GM18519 (cell line): ENCODE results near the gene HIP1.
"Not testable (repeated sequence)": the region's sequence is repeated elsewhere in the genome, so short reads cannot be mapped to it uniquely, and the experiment has no call there.

Experiments
- ATAC-seq: cut with Tn5 transposase; IDR thresholded peaks from one replicate; pipeline ENCODE4 v1.9.1; 2021; ENCODE audit warnings: mild to moderate bottlenecking, moderate library complexity; ENCODE audit not compliant: unreplicated experiment, low FRiP score

The HIP1 gene

DNA sequence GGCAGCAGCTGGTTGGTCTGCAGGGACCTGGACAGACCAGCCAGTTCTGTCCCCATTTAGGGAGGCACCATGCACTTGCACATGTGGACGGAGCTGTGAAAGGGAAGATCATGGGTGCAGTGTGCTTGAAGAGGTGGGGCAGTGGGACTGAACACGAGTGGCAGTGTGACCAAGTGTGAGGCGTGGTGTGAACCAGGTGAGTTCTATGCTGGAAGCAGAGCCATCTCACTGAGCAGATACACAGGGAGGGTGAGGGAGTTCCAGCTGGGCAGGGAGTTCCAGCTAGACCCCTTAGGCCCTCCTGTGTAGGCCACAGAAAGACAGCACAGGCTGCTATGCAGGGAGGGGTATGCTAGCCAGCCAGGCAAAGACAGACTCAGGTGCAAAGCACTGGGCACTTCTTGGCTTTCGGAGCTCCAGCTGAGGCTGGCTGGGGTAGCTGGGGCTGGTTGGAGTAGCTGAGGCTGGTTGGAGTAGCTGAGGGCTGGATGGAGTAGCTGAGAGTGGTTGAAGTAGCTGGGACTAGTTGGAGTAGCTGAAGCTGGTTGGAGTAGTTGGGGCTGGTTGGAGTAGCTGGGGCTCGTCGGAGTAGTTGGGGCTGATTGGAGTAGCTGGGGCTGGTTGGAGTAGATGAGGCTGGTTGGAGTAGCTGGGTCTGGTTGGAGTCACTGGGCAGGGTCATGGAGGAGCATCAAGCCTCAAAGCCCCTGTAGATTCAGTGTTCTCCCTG lies 90.9 kb downstream of the HIP1 start:
- ATAC-seq = no peak

- no peak for ATAC-seq
Observed at GRCh38 chr7:75646571-75647102, 92.1 kb downstream of the HIP1 start.

DNA sequence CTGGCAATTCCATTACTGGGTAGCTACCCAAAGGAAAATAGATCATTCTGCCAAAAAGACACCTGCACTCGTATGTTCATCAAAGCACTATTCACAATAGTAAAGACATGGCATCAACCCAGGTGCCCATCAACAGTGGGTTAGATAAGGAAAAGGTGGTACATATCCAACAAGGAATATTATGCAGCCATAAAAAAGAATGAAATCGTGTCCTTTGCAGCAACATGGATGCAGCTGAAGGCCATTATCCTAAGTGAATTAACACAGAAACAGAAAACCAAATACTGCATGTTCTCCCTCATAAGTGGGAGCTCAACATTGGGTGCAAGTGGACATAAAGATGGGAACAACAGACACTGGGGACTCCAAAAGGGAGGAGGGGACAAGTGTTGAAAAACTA lies 93.2 kb downstream of the HIP1 start:
- ATAC-seq = no peak

DNA sequence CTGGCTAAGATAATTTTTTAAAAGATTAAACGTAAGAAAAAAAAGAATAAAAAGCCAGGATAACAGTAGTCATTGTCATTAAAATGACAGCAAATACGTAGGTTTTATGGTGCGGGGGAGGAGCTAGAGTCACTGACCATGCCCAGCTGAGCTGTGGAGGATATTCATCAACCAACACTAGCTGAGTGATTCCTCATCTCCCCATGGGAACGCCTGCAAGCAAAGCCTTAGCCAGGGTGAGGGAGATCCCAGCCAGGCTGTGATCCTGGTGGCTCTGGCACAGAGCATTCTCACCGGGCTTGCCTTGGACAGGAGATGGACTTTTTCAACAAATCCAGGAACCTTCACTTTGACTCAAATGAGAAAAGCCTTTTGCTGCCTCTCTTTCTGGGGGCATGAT lies 94.2 kb downstream of the HIP1 start:
- ATAC-seq = no peak

GRCh38 chr7:75642810-75643486 lies 95.8 kb downstream of the HIP1 start:
- no peak for ATAC-seq

DNA sequence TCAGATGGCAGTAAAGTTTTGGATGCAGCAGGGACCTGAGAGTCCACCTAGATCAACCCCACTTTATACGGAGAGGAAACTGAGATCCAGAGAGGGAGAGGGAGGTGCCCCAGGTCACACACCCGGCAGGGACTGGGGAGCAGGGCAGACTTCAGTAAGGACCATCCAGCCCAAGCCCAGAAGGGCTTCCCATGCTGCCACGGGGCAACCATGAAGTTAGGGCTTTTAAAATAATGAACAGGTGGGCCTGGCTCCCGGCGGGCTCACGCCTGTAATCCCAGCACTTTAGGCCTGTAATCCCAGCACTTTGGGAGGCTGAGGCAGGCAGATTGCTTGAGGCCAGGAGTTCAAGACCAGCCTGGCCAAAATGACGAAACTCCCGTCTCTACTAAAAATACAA lies 98.5 kb downstream of the HIP1 start:
- ATAC-seq = no peak

DNA sequence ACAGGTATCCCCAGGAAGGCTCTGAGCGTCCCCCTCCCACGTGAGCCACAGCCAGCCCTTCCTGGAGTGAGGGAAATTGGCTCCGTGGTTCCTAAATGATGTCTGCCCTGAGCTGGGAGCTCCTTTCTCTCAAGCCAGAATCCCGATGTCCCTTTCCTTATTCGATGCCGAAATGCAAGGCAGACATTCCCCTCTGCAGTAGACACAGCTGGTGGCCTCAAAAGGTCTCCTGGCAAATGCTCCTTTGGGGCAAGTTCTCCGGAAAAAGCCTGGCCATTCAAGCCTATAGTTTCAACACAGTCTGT lies 98.9 kb downstream of the HIP1 start:
- no peak for ATAC-seq

GRCh38 chr7:75639071-75639885 lies 99.5 kb downstream of the HIP1 start:
- no peak for ATAC-seq

DNA sequence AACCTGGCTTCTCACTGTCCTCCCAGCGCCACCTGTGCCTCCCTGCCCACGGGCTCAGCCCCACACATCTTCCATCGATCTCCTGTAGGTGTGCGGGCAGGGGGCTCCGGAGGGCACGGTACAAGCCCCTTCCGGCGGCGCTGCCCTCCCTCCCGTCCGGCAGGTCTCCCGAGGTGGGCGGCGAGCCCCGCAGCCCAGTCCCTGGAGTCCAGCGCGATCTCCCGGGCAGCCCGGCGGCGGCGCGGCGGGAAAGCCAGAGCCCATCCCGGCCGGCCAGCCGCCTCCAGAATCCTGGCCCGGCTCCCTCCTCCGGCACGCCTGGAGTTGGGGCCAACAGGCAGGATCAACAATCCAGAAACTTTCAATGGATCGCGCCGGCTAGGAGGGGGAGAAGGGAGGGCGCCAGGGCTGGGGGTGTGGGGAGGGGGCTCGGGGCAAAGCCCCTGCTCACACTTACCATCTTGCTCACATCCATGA lies 100.1 kb downstream of the HIP1 start:
- ATAC-seq = no peak

- no peak for ATAC-seq
Observed at GRCh38 chr7:75637854-75638593, 100.7 kb downstream of the HIP1 start.

DNA sequence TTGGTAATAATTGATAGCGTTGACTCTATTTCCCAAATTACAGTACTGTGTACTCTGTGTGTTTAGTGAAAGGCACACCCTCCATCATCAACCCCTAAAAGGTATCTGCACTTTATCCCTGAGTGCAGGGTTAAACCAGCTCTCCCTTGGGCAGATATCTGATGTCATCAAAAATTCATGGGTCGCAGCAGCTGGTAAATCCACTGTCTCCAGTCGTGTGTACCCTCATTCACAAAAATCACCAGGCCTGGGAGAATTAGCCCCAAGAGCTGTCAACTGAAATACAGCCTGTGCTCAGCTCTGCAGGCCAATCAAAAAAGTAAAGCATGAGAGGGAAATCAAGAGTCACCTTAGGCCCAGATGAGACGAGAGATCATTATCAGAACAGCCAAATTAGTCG lies 103.7 kb downstream of the HIP1 start:
- no peak for ATAC-seq

- ATAC-seq = not testable (repeated sequence)
Observed at GRCh38 chr7:75632587-75632986, 106.2 kb downstream of the HIP1 start.

- no peak for ATAC-seq
Observed at GRCh38 chr7:75631711-75632110, 107.0 kb downstream of the HIP1 start.

DNA sequence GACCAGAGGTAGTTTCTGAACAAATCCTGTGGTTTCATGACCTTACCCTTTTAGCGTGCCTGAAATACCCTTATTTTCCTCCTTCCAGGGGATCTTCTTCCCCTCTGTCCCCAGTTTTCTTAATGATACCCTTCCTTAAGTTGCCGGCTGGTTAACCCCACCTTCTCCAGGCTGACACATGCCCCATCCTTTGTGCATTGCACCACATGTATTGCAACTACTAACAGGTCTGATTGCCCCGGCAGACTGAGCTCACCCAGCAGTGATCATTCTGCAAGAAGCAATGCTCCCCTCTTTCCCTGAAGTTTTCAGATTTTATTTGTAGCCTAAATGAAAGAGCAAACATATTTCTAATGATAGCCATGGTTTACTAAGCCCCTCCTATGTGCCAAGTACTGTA lies 108.2 kb downstream of the HIP1 start:
- no peak for ATAC-seq

GRCh38 chr7:75629044-75629443 lies 109.7 kb downstream of the HIP1 start:
- ATAC-seq = no peak

DNA sequence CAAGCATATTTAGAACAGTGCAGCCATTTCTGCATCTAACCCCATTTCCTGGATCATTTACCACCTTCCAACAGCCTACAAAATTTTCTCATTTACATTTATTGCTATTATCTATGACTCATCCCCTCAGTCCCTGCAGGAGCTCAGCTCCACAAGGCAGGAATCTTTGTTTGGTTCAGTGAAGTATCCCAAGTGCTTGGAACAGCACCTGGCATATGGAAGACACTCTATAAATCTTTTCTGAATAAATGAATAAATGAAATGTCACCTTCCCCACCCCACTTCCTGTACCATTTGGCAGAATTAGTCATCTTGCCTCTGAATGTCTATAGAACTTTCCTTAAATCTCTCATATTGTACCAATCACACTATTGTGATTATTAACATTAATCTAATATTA lies 110.7 kb downstream of the HIP1 start:
- no peak for ATAC-seq

DNA sequence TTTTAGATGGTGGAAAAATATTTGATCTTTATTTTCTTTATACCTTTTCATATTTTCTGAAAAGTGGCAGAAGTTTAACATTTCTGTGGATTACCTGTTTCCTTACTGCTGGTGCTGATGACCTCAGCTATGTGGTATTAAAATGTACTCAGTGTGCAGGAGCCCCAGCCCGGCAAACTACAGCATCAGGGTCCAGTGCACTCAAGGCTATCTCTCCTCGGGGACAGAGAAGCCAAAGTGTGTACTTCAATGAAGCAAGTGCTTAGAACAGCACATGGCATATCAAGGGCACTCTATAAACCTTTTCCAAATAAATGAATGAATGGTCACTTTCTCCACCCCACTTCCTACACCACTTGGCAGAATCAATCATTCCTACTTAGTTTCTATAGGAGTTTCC lies 111.8 kb downstream of the HIP1 start:
- ATAC-seq = no peak

GRCh38 chr7:75625868-75626267 lies 112.9 kb downstream of the HIP1 start:
- no peak for ATAC-seq

DNA sequence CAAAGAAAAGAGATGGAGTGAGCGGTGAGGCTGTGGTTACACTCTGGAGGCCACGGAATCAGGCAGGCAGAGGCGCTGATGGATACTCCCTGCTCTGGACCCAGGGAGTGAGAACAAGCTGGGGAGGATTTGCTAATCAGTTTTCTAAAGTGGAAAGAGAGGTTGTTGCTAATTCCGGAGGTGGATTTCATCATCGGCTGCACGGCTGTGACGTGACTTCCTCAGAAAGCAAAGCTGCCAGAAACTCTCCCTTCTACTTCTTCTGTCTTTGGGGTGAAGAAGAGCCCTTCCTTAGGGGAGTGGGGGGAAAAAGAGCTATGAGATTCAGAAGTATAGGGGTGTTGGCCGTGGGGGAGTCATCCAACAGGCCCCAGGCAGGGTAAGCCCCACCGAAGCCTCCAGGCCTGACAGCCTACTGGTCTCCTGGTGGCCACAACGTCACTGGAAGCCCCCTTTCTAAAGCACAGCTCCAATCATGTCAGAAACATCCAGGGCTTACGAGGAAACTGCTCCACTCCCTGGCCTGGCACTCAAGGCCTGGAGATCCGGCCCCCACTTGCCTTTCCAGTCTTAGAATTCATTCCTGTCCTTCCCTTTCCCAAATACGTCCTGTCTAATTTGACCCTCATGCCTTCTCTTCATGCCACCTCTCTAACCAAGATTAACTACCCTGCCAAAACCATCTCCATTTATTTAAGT lies 114.5 kb downstream of the HIP1 start:
- no peak for ATAC-seq
